Cardiac septum (tissue), 1 donor: ENCODE data around the gene NELFB. TPM values are rescaled to one million over a fixed set of nuclear protein-coding genes. Genes with fewer than 3 reads are reported as not detected.
"Not testable (repeated sequence)": the region's sequence is repeated elsewhere in the genome, so short reads cannot be mapped to it uniquely, and the experiment has no call there.

Experiments used
- DNase-seq: peaks from one replicate; pipeline ENCODE4 v3.0.0-alpha.2; 2020; ENCODE audit warnings: low spot score
- intact Hi-C: fragments of 100-400 bp; cut with DNase I; formaldehyde crosslinking; loops from one replicate; pipeline ENCODE4 v1.14.0; 2022
- total RNA-seq: library from RNA; stranded (reverse); fragmentation: NEBNext Ultra II Directional; extraction: Animal tissue kit (Norgen Biotek cat#: 25700); gene quantifications from one replicate; pipeline ENCODE4 v1.2.1, GENCODE V29; 2021
- donor health status: DM: no; HTN: no; CAD: no.

The NELFB gene
- total RNA-seq, 1 donor from 2014 or later = 37.2 TPM

GRCh38 chr9:137243626-137244485, 11.3 kb upstream of the NELFB start:
- intact Hi-C loops = no loop called here
- no peak for DNase-seq

- intact Hi-C loops = no loop called here
- DNase-seq = no peak
Measured at GRCh38 chr9:137244486-137245449, 10.4 kb upstream of the NELFB start.

- intact Hi-C loops = no loop called here
- DNase-seq = no peak
Measured at GRCh38 chr9:137245450-137246421, 9.4 kb upstream of the NELFB start.

DNA sequence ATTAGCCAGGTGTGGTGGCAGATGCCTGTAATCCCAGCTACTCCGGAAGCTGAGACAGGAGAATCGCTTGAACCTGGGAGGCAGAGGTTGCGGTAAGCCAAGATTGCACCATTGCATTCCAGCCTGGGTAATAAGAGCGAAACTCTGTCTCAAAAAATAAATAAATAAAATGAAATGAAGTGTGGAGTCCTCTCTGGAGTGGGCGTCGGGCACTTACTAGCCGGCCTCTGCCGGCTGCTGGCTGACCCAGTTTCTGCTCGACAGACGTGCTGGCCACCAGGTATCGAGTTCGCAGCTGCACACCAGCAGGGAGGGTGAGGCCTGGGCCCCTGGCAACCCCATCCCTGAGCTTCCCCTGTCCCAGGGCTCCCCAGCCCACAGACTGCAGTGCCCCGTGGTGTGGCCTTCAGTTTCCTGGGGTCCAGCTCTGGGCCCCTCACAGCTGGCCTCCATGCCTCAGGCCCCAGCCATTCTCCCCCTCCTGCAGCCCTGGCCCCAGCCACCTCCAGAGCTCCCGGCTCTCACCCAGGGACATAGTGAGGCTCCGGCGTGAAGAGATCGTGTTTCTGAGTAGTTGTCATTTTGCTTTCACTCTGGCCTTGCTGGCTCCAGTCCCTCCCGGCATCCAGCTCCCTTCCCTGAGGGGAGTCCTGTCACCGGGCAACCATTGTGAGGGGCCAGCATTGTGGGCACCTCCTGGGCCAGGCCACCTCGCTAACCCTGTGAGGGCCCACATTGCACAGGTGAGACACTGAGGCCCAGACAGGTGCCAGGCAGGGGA, 7.8 kb upstream of the NELFB start:
- DNase-seq = no peak

GRCh38 chr9:137247916-137248175, 7.3 kb upstream of the NELFB start:
- intact Hi-C loops = no loop called here
- no peak for DNase-seq

More for the DNA sequence above, 7.8 kb upstream of the NELFB start:
- intact Hi-C loops = no loop called here

DNA sequence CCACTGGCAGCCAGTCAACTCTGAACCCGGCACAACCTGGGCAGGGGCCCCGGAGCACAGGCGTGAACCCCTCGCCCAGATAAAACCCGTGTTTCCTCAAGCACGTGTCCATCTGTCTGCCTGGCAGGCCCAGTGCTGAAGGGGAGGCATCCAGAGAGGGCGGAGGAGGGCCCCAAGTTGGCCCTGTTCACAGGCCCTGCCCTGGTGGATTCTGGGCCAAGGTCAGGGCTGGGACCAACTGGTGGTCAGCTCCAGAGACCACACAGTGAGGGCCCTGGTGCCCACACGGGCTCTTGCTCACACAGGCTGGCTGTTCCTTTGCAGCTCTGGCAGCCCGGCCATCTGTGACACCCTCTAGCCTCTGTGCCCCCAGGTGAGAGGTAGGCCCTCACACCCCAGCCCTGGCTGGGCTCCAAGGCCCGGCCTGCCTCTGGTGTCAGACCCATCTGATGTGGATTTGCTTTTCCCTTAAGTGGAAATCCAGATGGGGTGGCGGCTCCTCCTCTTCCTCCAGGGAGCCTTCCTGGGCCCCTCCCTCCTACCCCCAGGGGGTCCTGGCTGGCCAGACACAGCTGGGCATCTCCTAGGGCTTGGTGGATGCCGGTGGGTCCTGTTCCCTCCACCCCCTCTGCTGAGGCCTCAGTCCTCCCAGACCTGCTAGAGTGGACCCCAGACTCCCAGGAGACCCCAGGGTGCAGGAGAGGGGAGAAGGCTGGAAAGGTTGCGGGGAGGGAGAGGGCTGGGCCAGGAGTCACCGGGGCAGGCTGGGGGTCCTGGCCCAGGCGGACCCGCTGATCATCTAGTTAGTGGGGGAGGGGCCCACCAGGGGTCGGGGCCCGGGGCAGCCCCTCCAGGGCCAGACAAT, 4.6 kb upstream of the NELFB start:
- intact Hi-C loops = no loop called here
- no peak for DNase-seq

DNA sequence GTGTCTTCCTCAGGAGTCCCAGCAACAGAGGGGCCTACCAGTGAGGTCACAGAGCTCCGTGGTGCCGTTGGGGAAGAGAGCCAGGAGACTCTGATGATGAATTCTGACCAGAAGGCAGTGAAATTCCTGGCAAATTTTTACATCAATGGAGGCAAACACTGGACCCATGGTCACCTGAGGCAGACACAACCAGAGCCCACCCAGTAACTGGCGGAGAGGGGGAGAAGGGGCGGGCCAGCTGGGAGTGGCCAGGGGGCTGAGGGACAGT, 4.0 kb upstream of the NELFB start, which contains the start of gene STPG3:
Gene STPG3 (plus strand): TSS at position 93 of the 268 bp plus-strand sequence. CDS start 1 bp downstream, at position 94.
- no peak for DNase-seq
- intact Hi-C loops = no loop called here

- DNase-seq = no peak
- intact Hi-C loops = no loop called here
Measured at GRCh38 chr9:137251490-137252268, 3.4 kb upstream of the NELFB start.

DNA sequence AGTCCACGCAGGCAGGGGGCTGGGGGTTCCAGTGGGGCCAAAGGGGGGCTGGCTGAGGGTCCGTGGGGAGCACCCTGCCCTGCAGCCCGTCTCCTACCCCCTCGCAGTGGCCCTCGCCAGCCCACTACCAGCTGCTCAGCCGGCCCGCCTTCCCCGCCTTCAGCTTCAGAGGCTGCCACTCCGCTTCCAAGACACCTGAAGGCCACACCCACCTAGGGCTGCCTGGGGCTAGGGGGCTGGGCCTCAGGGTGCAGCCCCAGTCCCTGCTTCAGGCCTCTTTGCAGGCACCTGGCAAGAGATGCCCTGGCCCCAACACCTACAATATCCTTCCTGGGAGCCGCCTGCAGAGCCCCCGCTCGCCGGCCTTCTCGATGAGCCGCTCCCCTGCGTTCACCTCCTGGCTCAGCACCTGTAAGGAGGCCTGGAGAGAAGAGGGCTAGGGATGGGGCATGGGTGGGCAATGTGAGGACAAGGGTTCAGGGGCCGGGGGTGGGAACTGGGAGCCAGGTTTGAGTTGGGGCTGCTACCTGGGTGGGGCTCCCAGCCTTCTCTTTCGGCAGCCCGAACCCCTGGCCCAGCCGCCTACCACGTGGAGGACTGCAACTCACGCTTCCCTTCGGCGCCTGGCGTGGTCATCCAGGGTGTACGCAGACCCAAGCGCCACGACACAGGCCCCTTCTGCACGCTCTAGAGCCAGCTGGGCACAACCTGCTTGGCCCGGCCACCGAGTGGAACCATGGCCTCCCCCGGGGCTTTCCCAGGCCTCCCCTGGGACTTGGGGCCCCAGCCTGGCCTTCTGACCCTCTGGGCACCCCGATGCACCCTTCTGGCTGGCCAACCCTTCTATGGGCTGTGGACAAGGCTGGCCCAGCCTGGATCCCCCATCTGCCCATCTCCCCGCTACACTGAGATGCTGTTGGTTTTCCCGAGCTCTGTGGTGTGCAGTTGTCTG, 2.3 kb upstream of the NELFB start:
- intact Hi-C loops = no loop called here
- DNase-seq = no peak

GRCh38 chr9:137253717-137254623, 1.2 kb upstream of the NELFB start:
- intact Hi-C loops = loop anchor here (2.0 kb wide), 1 partner anchor 13 kb away; the partner anchor contains the start of gene TUBB4B
- no peak for DNase-seq

DNA sequence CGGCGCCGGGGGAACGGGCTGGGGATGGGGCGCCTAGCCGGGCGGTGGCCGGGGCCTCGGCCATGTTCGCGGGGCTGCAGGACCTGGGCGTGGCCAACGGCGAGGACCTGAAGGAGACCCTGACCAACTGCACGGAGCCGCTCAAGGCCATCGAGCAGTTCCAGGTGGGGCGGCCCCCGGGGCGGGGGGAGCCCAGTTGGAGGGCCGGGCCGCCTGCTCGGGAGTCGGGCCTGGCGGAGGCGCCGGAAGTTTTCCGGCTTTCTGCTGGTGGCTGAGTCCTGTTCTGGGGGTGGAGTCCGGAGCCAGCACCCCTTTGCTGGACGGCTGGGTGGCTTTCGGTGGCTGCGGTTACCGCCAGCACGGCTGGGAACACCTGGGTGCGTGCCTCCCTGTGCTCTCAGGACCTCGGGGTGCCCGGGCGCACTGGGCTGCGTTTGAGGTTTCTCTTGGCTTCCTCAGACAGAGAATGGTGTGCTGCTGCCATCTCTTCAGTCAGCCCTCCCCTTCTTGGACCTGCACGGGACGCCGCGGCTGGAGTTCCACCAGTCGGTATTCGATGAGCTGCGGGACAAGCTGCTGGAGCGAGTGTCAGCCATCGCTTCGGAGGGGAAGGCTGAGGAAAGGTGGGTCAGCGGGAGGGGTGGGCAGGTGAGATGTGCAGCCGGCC, 454 bp downstream of the NELFB start:
- intact Hi-C loops = loop anchor here (1.0 to 2.0 kb wide), 2 partner anchors 15 to 32 kb away; partner anchors contain the start of gene TUBB4B
- DNase-seq = no peak

GRCh38 chr9:137256362-137256761, 1.2 kb downstream of the NELFB start:
- intact Hi-C loops = no loop called here
- no peak for DNase-seq

DNA sequence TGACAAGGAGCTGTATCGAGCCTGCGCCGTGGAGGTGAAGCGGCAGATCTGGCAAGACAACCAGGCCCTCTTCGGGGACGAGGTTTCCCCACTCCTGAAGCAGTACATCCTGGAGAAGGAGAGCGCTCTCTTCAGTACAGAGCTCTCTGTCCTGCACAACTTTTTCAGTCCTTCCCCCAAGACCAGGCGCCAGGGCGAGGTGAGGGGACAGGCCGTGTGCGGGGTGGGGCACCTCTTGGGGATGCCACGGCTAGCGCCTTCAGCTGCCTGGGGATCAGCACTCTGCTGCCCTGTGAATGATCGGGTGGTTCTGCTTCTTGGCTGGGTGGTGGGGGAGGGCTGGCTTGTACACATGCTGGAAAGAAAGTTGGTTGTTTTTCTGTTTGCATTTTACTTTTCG, 1.7 kb downstream of the NELFB start:
- no peak for DNase-seq
- intact Hi-C loops = no loop called here

DNA sequence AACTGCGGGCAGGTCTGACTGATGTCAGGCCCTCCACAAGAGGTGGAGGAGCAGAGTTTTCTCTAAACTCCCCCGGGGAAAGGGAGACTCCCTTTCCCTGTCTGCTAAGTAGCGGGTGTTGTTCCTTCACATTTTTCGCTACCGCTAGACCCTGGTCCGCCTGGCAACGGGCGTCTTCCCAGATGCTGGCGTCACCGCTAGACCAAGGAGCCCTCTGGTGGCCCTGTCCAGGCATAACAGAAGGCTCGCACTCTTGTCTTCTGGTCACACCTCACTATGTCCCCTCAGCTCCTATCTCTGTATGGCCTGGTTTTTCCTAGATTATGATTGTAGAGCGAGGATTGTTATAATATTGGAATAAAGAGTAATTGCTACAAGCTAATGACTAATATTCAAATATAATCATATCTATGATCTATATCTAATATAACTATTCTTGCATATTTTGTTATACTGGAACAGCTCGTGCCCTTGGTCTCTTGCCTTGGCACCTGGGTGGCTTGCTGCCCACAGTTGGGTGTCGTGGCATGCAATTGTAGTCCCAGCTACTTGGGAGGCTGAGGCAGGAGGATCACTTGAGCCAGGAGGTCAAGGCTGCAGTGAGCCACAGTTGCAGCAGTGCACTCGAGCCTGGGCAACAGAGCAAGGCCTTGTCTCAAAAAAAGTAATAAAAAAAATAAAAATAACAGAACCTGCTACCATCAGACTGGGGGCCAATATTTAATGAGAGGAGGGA, 7.2 kb downstream of the NELFB start:
- DNase-seq, intact Hi-C loops: not testable (repeated sequence)
